ENCODE results near the gene POLD1. TPM values are rescaled to one million over a fixed set of nuclear protein-coding genes. Genes with fewer than 3 reads are reported as not detected.
A peak's percentile ranks its signal among the peaks of the same experiment; 100 is the strongest.

The POLD1 gene
- total RNA-seq, 1 donor from 2014 or later = 18.9 TPM

GRCh38 chr19:50377517-50377916, 6.6 kb upstream of the POLD1 start:
- H3K9me3 Mint-ChIP-seq (ENCODE audit: unreplicated experiment) = no peaks in the 10 kb centered on the region
- no peaks in the 10 kb centered on the region for H3K4me1 ChIP-seq (ENCODE audit: insufficient read depth, low read length)
- H3K36me3 ChIP-seq (ENCODE audit: insufficient read depth, low read length) = peaks cover 7% of the 10 kb centered on the region
- H3K9me3 ChIP-seq (ENCODE audit: insufficient read depth, low read depth, low read length) = no peaks in the 10 kb centered on the region
- no peak for TF ChIP-seq CTCF (IDR thresholded peaks at IDR 0.05; ENCODE audit: insufficient read depth, low read depth, low read length)
- no peak for TF ChIP-seq EZH2 (IDR thresholded peaks at IDR 0.05; ENCODE audit: insufficient read depth, low read length)
- no peak overlapping the region for H3K27ac ChIP-seq (ENCODE audit: low read depth, low read length)
- no peaks in the 10 kb centered on the region for H3K27me3 Mint-ChIP-seq (ENCODE audit: low read depth, unreplicated experiment)
- no peak overlapping the region for H3K9ac ChIP-seq (ENCODE audit: low read length)
- H3K27ac Mint-ChIP-seq (ENCODE audit: unreplicated experiment) = no peak overlapping the region
- DNase-seq (ENCODE audit: low read depth) = no peak
- H3K4me2 ChIP-seq (ENCODE audit: low read length) = peak overlapping the region; percentile 54
- no peaks in the 10 kb centered on the region for H3K4me1 Mint-ChIP-seq (ENCODE audit: low read depth, unreplicated experiment)
- H3K36me3 Mint-ChIP-seq (ENCODE audit: low read depth, unreplicated experiment) = peaks cover 8% of the 10 kb centered on the region
- H4K20me1 ChIP-seq (ENCODE audit: insufficient read depth, low read length) = peaks cover 13% of the 10 kb centered on the region
- H2AFZ ChIP-seq (ENCODE audit: low read depth, low read length) = no peak overlapping the region
- no peaks in the 10 kb centered on the region for H3K79me2 ChIP-seq (ENCODE audit: insufficient read depth, low read length)
- no peaks in the 10 kb centered on the region for H3K27me3 ChIP-seq (ENCODE audit: insufficient read depth, low read length)
- H3K4me3 ChIP-seq (ENCODE audit: insufficient read depth, low read depth, low read length) = no peak overlapping the region
- H3K4me3 Mint-ChIP-seq (ENCODE audit: unreplicated experiment) = no peak overlapping the region
- FAIRE-seq = no peak

GRCh38 chr19:50378169-50378862, 5.8 kb upstream of the POLD1 start:
- Histone ChIP-seq H3K36me3 (ENCODE audit: insufficient read depth, low read length) (peaks cover 7% of the 10 kb centered on the region), H3K4me1 (ENCODE audit: insufficient read depth, low read length) (no peaks in the 10 kb centered on the region), H3K27ac (ENCODE audit: low read depth, low read length) (no peak overlapping the region), H3K9ac (ENCODE audit: low read length) (no peak overlapping the region), H2AFZ (ENCODE audit: low read depth, low read length) (no peak overlapping the region), H3K79me2 (ENCODE audit: insufficient read depth, low read length) (no peaks in the 10 kb centered on the region), H3K4me2 (ENCODE audit: low read length) (no peak overlapping the region), H3K9me3 (ENCODE audit: insufficient read depth, low read depth, low read length) (no peaks in the 10 kb centered on the region), H3K4me3 (ENCODE audit: insufficient read depth, low read depth, low read length) (no peak overlapping the region), H4K20me1 (ENCODE audit: insufficient read depth, low read length) (peaks cover 13% of the 10 kb centered on the region), H3K27me3 (ENCODE audit: insufficient read depth, low read length) (no peaks in the 10 kb centered on the region)
- no peak overlapping the region for H3K4me3 Mint-ChIP-seq (ENCODE audit: unreplicated experiment)
- no peak for FAIRE-seq
- no peaks in the 10 kb centered on the region for H3K9me3 Mint-ChIP-seq (ENCODE audit: unreplicated experiment)
- no peak overlapping the region for H3K27ac Mint-ChIP-seq (ENCODE audit: unreplicated experiment)
- no peak for DNase-seq (ENCODE audit: low read depth)
- no peaks in the 10 kb centered on the region for H3K27me3 Mint-ChIP-seq (ENCODE audit: low read depth, unreplicated experiment)
- peaks cover 8% of the 10 kb centered on the region for H3K36me3 Mint-ChIP-seq (ENCODE audit: low read depth, unreplicated experiment)
- H3K4me1 Mint-ChIP-seq (ENCODE audit: low read depth, unreplicated experiment) = no peaks in the 10 kb centered on the region
- no peak for TF ChIP-seq EZH2 (IDR thresholded peaks at IDR 0.05; ENCODE audit: insufficient read depth, low read length)
- no peak for TF ChIP-seq CTCF (IDR thresholded peaks at IDR 0.05; ENCODE audit: insufficient read depth, low read depth, low read length)

- Histone ChIP-seq H2AFZ (ENCODE audit: low read depth, low read length) (no peak overlapping the region), H3K27ac (ENCODE audit: low read depth, low read length) (no peak overlapping the region), H3K27me3 (ENCODE audit: insufficient read depth, low read length) (no peaks in the 10 kb centered on the region), H3K4me2 (ENCODE audit: low read length) (no peak overlapping the region), H3K9me3 (ENCODE audit: insufficient read depth, low read depth, low read length) (no peaks in the 10 kb centered on the region), H3K79me2 (ENCODE audit: insufficient read depth, low read length) (no peaks in the 10 kb centered on the region), H3K4me3 (ENCODE audit: insufficient read depth, low read depth, low read length) (no peak overlapping the region), H3K36me3 (ENCODE audit: insufficient read depth, low read length) (peaks cover 7% of the 10 kb centered on the region), H4K20me1 (ENCODE audit: insufficient read depth, low read length) (peaks cover 13% of the 10 kb centered on the region), H3K9ac (ENCODE audit: low read length) (no peak overlapping the region), H3K4me1 (ENCODE audit: insufficient read depth, low read length) (peaks cover 4% of the 10 kb centered on the region)
- no peak overlapping the region for H3K27ac Mint-ChIP-seq (ENCODE audit: unreplicated experiment)
- DNase-seq (ENCODE audit: low read depth) = no peak
- peaks cover 8% of the 10 kb centered on the region for H3K36me3 Mint-ChIP-seq (ENCODE audit: low read depth, unreplicated experiment)
- FAIRE-seq = no peak
- no peaks in the 10 kb centered on the region for H3K9me3 Mint-ChIP-seq (ENCODE audit: unreplicated experiment)
- TF ChIP-seq EZH2 (IDR thresholded peaks at IDR 0.05; ENCODE audit: insufficient read depth, low read length) (no peak), CTCF (IDR thresholded peaks at IDR 0.05; ENCODE audit: insufficient read depth, low read depth, low read length) (no peak)
- H3K27me3 Mint-ChIP-seq (ENCODE audit: low read depth, unreplicated experiment) = no peaks in the 10 kb centered on the region
- no peak overlapping the region for H3K4me3 Mint-ChIP-seq (ENCODE audit: unreplicated experiment)
- H3K4me1 Mint-ChIP-seq (ENCODE audit: low read depth, unreplicated experiment) = no peaks in the 10 kb centered on the region
These were observed 5.3 kb upstream of the POLD1 start for GRCh38 chr19:50378863-50379236.

Data from astrocyte (in vitro differentiated cells and primary cell).